ENCODE measurements around the gene PMEL. TPM values are rescaled to one million over a fixed set of nuclear protein-coding genes. Genes with fewer than 3 reads are reported as not detected.

Gene PMEL
- total and polyA plus RNA-seq, 2 donors (not counting 1 experiment from before 2014, with no cell fraction given): 0.50 to 0.84 TPM

DNA sequence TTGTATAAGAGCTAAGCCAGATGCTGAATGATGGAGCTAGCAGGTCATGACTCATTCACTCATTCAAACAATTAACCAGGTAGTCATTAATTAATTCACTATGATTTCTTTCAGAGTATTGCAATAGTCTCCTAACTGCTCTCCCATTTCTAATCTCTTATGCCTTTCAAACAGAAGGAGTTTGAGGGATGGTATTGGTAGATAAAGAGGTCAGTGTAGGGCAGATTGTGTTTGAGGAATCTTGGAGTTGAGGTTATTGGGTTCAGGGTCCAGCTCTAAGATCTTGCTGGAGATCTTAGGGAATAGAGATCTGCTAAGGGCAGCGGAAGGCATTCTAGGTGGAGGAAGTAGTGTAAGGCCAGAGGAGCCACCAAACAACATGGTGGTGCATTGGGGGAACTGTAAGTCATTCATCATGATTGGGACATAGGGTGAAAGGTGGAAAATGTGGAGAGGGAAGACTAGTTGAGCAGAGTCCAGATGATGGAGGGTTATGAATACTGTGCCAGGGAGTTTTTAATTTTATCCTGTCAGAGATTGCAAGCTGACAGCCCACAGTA is 23.2 kb downstream of the PMEL start:
- Histone ChIP-seq H3K9me3 (ENCODE audit: control insufficient read depth, insufficient read depth, low read depth, low read length) (no peaks in the 10 kb centered on the region), H3K4me1 (ENCODE audit: control insufficient read depth, extremely low read depth, insufficient read depth, low read length) (peaks cover 3% of the 10 kb centered on the region), H3K4me2 (ENCODE audit: extremely low read depth, insufficient read depth, low read length) (no peak overlapping the region), H3K9ac (ENCODE audit: insufficient read depth, low read length) (no peak overlapping the region), H3K27me3 (ENCODE audit: control insufficient read depth, insufficient read depth, low read length) (no peaks in the 10 kb centered on the region), H3K36me3 (ENCODE audit: control insufficient read depth, insufficient read depth, low read length) (peaks cover 8% of the 10 kb centered on the region), H3K4me3 (replicated peaks in 1 of 4; ENCODE audit: control extremely low read depth in 1 of 4, insufficient read depth in 1 of 4, low read depth in 3 of 4, low read length in 4 of 4) (no peak overlapping the region), H4K20me1 (ENCODE audit: control insufficient read depth, extremely low read depth, insufficient read depth, low read length) (no peaks in the 10 kb centered on the region), H3K79me2 (ENCODE audit: control insufficient read depth, insufficient read depth, low read length) (no peaks in the 10 kb centered on the region), H2AFZ (ENCODE audit: low read length) (no peak overlapping the region), H3K27ac (ENCODE audit: insufficient read depth, low read length) (no peak overlapping the region)
- TF ChIP-seq EZH2 (IDR thresholded peaks at IDR 0.05; ENCODE audit: low read length, missing control alignments): no peak
- TF ChIP-seq, protein P1, sequence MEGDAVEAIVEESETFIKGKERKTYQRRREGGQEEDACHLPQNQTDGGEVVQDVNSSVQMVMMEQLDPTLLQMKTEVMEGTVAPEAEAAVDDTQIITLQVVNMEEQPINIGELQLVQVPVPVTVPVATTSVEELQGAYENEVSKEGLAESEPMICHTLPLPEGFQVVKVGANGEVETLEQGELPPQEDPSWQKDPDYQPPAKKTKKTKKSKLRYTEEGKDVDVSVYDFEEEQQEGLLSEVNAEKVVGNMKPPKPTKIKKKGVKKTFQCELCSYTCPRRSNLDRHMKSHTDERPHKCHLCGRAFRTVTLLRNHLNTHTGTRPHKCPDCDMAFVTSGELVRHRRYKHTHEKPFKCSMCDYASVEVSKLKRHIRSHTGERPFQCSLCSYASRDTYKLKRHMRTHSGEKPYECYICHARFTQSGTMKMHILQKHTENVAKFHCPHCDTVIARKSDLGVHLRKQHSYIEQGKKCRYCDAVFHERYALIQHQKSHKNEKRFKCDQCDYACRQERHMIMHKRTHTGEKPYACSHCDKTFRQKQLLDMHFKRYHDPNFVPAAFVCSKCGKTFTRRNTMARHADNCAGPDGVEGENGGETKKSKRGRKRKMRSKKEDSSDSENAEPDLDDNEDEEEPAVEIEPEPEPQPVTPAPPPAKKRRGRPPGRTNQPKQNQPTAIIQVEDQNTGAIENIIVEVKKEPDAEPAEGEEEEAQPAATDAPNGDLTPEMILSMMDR (conservative IDR thresholded peaks at IDR 0.05 in 1 of 2, IDR thresholded peaks at IDR 0.05 in 1 of 2; ENCODE audit: low read depth in 1 of 2, low read length in 2 of 2): no peak
- DNase-seq (ENCODE audit: low read depth in 2 of 2): no peak

DNA sequence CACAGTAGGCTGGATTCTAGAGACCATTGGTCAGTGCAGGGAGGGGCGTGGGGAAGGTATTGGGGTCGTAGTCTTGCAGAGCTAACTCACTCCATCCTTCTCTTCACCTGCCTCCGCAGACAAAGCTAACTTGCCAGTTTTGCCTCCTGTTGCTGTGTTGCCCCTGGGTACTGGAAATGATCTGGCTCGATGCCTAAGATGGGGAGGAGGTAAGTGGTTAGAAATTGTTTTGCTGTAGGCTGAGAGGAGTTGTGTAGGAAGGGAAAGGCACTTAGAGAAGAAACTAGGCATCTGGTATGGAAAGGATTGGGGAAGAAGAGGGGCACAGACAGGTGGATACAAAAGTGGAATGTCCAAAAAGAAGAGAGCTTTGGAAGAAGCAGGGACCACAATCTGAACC is 23.8 kb downstream of the PMEL start:
- H3K27ac ChIP-seq (ENCODE audit: insufficient read depth, low read length): no peak overlapping the region
- no peak overlapping the region for H3K9ac ChIP-seq (ENCODE audit: insufficient read depth, low read length)
- H3K79me2 ChIP-seq (ENCODE audit: control insufficient read depth, insufficient read depth, low read length): no peaks in the 10 kb centered on the region
- no peak overlapping the region for H3K4me3 ChIP-seq (replicated peaks in 1 of 4; ENCODE audit: control extremely low read depth in 1 of 4, insufficient read depth in 1 of 4, low read depth in 3 of 4, low read length in 4 of 4)
- TF ChIP-seq, protein P1 (conservative IDR thresholded peaks at IDR 0.05 in 1 of 2, IDR thresholded peaks at IDR 0.05 in 1 of 2; ENCODE audit: low read depth in 1 of 2, low read length in 2 of 2): no peak
- no peak for TF ChIP-seq EZH2 (IDR thresholded peaks at IDR 0.05; ENCODE audit: low read length, missing control alignments)
- H3K9me3 ChIP-seq (ENCODE audit: control insufficient read depth, insufficient read depth, low read depth, low read length): no peaks in the 10 kb centered on the region
- no peaks in the 10 kb centered on the region for H3K27me3 ChIP-seq (ENCODE audit: control insufficient read depth, insufficient read depth, low read length)
- DNase-seq (ENCODE audit: low read depth in 2 of 2): no peak
- H2AFZ ChIP-seq (ENCODE audit: low read length): no peak overlapping the region
- no peaks in the 10 kb centered on the region for H4K20me1 ChIP-seq (ENCODE audit: control insufficient read depth, extremely low read depth, insufficient read depth, low read length)
- no peak overlapping the region for H3K4me2 ChIP-seq (ENCODE audit: extremely low read depth, insufficient read depth, low read length)
- peaks cover 3% of the 10 kb centered on the region for H3K4me1 ChIP-seq (ENCODE audit: control insufficient read depth, extremely low read depth, insufficient read depth, low read length)
- H3K36me3 ChIP-seq (ENCODE audit: control insufficient read depth, insufficient read depth, low read length): peaks cover 8% of the 10 kb centered on the region

DNA sequence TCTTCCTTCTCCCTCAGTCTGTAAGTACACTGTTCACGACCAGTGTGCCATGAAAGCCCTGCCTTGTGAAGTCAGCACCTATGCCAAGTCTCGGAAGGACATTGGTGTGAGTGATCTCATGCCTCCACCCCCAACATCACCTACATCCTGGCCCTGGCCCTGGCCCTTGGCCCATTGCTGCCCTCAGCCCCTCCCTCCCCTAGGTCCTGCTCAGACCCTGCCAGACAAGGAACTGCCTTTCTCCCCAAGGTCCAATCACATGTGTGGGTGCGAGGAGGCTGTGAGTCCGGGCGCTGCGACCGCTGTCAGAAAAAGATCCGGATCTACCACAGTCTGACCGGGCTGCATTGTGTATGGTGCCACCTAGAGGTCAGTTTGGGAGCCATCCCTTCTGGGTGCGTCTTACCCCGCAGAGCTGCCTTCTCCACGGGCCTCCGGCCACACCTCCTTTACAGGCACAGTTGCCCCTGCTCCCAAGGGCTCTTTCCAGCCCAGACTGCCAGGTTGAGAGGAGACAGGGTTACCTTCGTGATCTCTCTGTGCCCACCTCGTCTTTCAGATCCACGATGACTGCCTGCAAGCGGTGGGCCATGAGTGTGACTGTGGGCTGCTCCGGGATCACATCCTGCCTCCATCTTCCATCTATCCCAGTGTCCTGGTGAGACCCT is 25.6 kb downstream of the PMEL start:
- peak; percentile 75 to 87 for DNase-seq (ENCODE audit: low read depth in 2 of 2)
- H3K27ac ChIP-seq (ENCODE audit: insufficient read depth, low read length): no peak overlapping the region
- peak overlapping the region; percentile 92 for H2AFZ ChIP-seq (ENCODE audit: low read length)
- H4K20me1 ChIP-seq (ENCODE audit: control insufficient read depth, extremely low read depth, insufficient read depth, low read length): no peaks in the 10 kb centered on the region
- no peaks in the 10 kb centered on the region for H3K9me3 ChIP-seq (ENCODE audit: control insufficient read depth, insufficient read depth, low read depth, low read length)
- H3K9ac ChIP-seq (ENCODE audit: insufficient read depth, low read length): no peak overlapping the region
- peaks cover 8% of the 10 kb centered on the region for H3K36me3 ChIP-seq (ENCODE audit: control insufficient read depth, insufficient read depth, low read length)
- H3K27me3 ChIP-seq (ENCODE audit: control insufficient read depth, insufficient read depth, low read length): no peaks in the 10 kb centered on the region
- H3K79me2 ChIP-seq (ENCODE audit: control insufficient read depth, insufficient read depth, low read length): no peaks in the 10 kb centered on the region
- no peak overlapping the region for H3K4me3 ChIP-seq (replicated peaks in 1 of 4; ENCODE audit: control extremely low read depth in 1 of 4, insufficient read depth in 1 of 4, low read depth in 3 of 4, low read length in 4 of 4)
- no peak for TF ChIP-seq EZH2 (IDR thresholded peaks at IDR 0.05; ENCODE audit: low read length, missing control alignments)
- TF ChIP-seq, protein P1 (conservative IDR thresholded peaks at IDR 0.05 in 1 of 2, IDR thresholded peaks at IDR 0.05 in 1 of 2; ENCODE audit: low read depth in 1 of 2, low read length in 2 of 2): peak; percentile 86 to 94
- H3K4me2 ChIP-seq (ENCODE audit: extremely low read depth, insufficient read depth, low read length): no peak overlapping the region
- H3K4me1 ChIP-seq (ENCODE audit: control insufficient read depth, extremely low read depth, insufficient read depth, low read length): peaks cover 3% of the 10 kb centered on the region
